Measurements from ENCODE around the gene BCAS1. TPM values are rescaled to one million over a fixed set of nuclear protein-coding genes. Genes with fewer than 3 reads are reported as not detected.

BCAS1 gene
- total RNA-seq, 1 donor from 2014 or later: 10.7 TPM

DNA sequence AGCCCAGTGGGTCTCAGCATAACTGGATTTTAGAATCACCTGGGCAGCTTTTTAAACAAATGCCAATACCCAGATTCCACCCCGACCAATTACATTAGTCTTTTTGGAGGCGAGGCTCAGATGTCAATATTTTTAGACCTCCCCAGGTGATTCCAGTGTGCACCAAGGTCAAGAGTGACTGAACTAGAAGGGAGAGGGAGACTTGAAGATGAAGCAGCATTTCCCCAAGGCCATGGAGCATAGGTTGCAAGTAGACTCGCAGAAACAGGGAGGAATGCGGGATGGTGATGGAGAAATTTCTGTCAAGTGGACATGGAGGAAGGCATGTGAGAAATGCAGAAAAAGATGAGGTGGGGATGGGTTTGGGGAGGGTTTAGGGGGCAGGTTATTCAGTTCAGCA, 64.9 kb downstream of the BCAS1 start:
- no peaks in the 10 kb centered on the region for H3K4me1 Mint-ChIP-seq (ENCODE audit: unreplicated experiment)
- H3K27me3 Mint-ChIP-seq: no peaks in the 10 kb centered on the region
- H3K9me3 Mint-ChIP-seq: peaks cover 6% of the 10 kb centered on the region
- H3K4me3 Mint-ChIP-seq: no peak overlapping the region
- TF ChIP-seq, protein P1, sequence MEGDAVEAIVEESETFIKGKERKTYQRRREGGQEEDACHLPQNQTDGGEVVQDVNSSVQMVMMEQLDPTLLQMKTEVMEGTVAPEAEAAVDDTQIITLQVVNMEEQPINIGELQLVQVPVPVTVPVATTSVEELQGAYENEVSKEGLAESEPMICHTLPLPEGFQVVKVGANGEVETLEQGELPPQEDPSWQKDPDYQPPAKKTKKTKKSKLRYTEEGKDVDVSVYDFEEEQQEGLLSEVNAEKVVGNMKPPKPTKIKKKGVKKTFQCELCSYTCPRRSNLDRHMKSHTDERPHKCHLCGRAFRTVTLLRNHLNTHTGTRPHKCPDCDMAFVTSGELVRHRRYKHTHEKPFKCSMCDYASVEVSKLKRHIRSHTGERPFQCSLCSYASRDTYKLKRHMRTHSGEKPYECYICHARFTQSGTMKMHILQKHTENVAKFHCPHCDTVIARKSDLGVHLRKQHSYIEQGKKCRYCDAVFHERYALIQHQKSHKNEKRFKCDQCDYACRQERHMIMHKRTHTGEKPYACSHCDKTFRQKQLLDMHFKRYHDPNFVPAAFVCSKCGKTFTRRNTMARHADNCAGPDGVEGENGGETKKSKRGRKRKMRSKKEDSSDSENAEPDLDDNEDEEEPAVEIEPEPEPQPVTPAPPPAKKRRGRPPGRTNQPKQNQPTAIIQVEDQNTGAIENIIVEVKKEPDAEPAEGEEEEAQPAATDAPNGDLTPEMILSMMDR (conservative IDR thresholded peaks at IDR 0.05): no peak
- H3K27ac Mint-ChIP-seq: no peak overlapping the region
- DNase-seq (ENCODE audit: extremely low spot score, unreplicated experiment): no peak
- H3K36me3 Mint-ChIP-seq: no peaks in the 10 kb centered on the region

DNA sequence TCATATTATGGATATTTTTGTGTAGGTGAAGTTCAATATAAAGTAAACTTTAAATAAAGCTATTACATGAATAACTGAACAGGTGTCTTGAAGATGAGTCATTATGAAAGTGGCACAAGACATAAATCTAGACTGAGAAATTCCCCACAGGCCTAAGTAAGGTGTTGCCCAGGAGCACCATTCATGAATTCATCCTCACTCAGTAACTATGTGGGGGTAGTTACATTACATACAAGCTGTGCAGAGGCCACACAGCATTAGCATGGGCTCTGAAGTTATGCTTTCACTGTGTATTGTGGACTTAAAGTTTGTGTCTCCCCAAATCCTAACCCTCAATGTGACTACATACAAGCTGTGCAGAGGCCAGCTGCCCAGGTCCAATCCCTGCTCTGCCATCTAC, 65.9 kb downstream of the BCAS1 start:
- TF ChIP-seq, protein P1 (conservative IDR thresholded peaks at IDR 0.05): no peak
- Mint-ChIP-seq H3K27ac (no peak overlapping the region), H3K36me3 (no peaks in the 10 kb centered on the region), H3K4me3 (no peak overlapping the region), H3K4me1 (ENCODE audit: unreplicated experiment) (no peaks in the 10 kb centered on the region), H3K9me3 (peaks cover 11% of the 10 kb centered on the region), H3K27me3 (no peaks in the 10 kb centered on the region)
- DNase-seq (ENCODE audit: extremely low spot score, unreplicated experiment): no peak

DNA sequence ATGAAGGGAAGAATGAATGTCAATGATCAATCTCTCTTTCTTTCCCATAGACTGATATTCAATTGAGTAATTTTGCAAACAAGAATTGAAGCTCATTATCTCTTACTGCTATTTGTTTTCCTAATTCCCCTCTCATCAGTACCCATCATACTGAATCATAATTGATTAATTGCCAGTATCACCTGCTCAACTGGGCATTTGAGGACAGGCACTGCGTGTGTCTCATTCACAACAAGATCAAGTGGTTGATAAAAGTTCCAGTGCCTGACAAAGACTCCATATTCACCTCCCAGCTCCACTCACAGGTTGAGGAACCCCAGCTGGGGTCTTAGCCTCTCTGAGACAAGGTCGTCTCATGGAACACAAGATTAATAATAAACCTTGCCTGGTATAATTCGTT, 67.7 kb downstream of the BCAS1 start:
- no peak overlapping the region for H3K4me3 Mint-ChIP-seq
- no peaks in the 10 kb centered on the region for H3K4me1 Mint-ChIP-seq (ENCODE audit: unreplicated experiment)
- no peaks in the 10 kb centered on the region for H3K27me3 Mint-ChIP-seq
- no peak for DNase-seq (ENCODE audit: extremely low spot score, unreplicated experiment)
- H3K9me3 Mint-ChIP-seq: peaks cover 11% of the 10 kb centered on the region
- no peaks in the 10 kb centered on the region for H3K36me3 Mint-ChIP-seq
- no peak overlapping the region for H3K27ac Mint-ChIP-seq
- TF ChIP-seq, protein P1 (conservative IDR thresholded peaks at IDR 0.05): no peak

DNA sequence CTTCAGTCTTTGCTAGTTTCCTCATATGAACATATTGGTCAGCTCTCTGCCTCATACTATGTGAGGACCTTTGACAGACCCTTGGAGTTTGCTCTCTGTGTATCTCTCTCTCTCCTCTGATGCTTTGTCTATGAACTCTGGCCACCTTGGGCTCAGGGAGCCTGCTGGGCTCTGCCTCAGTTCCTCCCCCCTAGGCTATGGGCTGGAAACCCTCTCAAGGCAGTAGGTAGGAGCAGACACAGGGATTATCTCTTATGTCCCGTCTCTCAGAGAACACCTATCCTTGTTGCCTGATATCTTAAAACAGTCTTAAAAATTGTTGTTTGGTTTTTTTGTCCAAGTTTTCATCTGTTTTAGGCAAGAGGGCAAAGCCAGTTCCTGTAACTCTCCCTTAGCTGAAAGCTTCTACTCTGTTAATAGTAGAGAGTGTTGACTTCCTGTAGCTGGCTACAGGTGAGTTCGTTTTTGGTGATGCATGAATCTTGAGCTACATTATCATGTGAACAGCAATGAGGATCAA, 68.3 kb downstream of the BCAS1 start:
- peaks cover 11% of the 10 kb centered on the region for H3K9me3 Mint-ChIP-seq
- H3K4me3 Mint-ChIP-seq: no peak overlapping the region
- TF ChIP-seq, protein P1 (conservative IDR thresholded peaks at IDR 0.05): no peak
- H3K36me3 Mint-ChIP-seq: no peaks in the 10 kb centered on the region
- no peak overlapping the region for H3K27ac Mint-ChIP-seq
- H3K27me3 Mint-ChIP-seq: no peaks in the 10 kb centered on the region
- DNase-seq (ENCODE audit: extremely low spot score, unreplicated experiment): no peak
- H3K4me1 Mint-ChIP-seq (ENCODE audit: unreplicated experiment): no peaks in the 10 kb centered on the region

DNA sequence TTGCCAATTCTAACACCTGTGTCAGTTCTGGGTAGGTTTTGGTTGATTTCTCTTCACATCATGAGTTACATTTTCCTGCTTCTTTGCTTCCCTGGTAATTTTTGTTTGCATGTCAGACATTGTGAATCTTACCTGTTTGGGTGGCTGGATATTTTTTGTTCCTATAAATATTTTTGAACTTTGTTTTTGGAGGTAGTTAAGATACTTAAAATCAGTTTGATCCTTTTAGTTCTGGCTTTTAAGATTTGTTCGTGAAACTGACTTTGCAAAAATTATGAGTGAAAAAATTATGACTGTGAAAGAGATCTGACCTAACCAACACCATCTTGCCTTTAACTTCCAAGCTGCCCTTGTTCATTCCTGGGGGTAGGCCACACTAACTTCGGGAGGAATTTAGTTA, 69.5 kb downstream of the BCAS1 start:
- Mint-ChIP-seq H3K4me3 (no peak overlapping the region), H3K36me3 (no peaks in the 10 kb centered on the region), H3K27me3 (peaks cover 3% of the 10 kb centered on the region), H3K4me1 (ENCODE audit: unreplicated experiment) (no peaks in the 10 kb centered on the region), H3K27ac (no peak overlapping the region), H3K9me3 (peaks cover 16% of the 10 kb centered on the region)
- DNase-seq (ENCODE audit: extremely low spot score, unreplicated experiment): no peak
- TF ChIP-seq, protein P1 (conservative IDR thresholded peaks at IDR 0.05): no peak

DNA sequence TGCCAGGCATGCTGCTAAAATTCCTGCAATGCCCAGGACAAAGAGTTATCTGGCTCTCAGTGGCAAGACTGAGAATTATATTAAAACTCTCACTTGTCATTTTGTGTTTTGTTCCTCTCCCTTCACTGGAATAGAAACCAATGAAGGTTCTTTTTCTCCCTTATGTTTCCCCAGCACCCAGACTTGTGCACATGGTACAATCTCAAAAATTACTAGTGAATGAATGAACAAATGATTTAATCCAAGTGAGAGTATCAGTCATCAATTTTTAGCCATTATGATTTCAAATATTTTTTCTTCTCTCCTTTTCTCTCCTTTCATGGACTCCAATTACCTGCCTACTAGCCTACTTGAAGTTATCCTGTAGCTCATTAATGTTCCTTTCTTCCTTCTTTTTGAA, 70.1 kb downstream of the BCAS1 start:
- no peaks in the 10 kb centered on the region for H3K36me3 Mint-ChIP-seq
- TF ChIP-seq, protein P1 (conservative IDR thresholded peaks at IDR 0.05): no peak
- no peak overlapping the region for H3K4me3 Mint-ChIP-seq
- no peaks in the 10 kb centered on the region for H3K4me1 Mint-ChIP-seq (ENCODE audit: unreplicated experiment)
- H3K9me3 Mint-ChIP-seq: peaks cover 16% of the 10 kb centered on the region
- no peak for DNase-seq (ENCODE audit: extremely low spot score, unreplicated experiment)
- no peak overlapping the region for H3K27ac Mint-ChIP-seq
- H3K27me3 Mint-ChIP-seq: peaks cover 3% of the 10 kb centered on the region
